ENCODE measurements around the gene CYB561A3. TPM values are rescaled to one million over a fixed set of nuclear protein-coding genes. Genes with fewer than 3 reads are reported as not detected.

Gene CYB561A3
- total and polyA plus RNA-seq, 8 donors = 31.7 to 56.9 (median 37.0) TPM

DNA sequence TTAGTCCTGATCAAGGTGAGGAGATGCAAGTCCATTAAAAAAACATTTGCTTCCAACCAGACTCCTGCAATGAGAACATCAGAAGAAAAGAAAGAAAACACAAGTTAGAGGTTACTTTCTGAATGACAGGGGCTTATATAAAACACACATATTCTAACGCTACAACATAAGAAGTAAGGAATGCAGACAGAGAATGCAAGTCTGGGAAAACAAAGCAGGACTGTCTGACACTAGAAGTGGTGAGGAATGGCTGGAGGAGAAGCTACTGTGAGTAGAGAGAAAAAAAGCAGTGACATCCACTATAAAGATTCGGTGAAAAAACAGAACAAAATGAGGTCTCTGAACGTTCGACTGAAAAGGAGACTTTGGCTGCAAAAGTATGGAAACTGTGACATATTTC is 43.0 kb upstream of the CYB561A3 start:
- TF ChIP-seq, protein P1, sequence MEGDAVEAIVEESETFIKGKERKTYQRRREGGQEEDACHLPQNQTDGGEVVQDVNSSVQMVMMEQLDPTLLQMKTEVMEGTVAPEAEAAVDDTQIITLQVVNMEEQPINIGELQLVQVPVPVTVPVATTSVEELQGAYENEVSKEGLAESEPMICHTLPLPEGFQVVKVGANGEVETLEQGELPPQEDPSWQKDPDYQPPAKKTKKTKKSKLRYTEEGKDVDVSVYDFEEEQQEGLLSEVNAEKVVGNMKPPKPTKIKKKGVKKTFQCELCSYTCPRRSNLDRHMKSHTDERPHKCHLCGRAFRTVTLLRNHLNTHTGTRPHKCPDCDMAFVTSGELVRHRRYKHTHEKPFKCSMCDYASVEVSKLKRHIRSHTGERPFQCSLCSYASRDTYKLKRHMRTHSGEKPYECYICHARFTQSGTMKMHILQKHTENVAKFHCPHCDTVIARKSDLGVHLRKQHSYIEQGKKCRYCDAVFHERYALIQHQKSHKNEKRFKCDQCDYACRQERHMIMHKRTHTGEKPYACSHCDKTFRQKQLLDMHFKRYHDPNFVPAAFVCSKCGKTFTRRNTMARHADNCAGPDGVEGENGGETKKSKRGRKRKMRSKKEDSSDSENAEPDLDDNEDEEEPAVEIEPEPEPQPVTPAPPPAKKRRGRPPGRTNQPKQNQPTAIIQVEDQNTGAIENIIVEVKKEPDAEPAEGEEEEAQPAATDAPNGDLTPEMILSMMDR (IDR thresholded peaks at IDR 0.05) = no peak
- Histone ChIP-seq H3K9me3 (no peaks in the 10 kb centered on the region), H3K4me1 (no peaks in the 10 kb centered on the region), H3K36me3 (peaks cover 4 to 92% of the 10 kb centered on the region in 2 donors), H3K4me3 (no peak overlapping the region), H3K27ac (no peak overlapping the region), H3K27me3 (no peaks in the 10 kb centered on the region)
- ATAC-seq = no peak
- intact Hi-C loops (cut with DNase I) = no loop called here
- no peak for DNase-seq

DNA sequence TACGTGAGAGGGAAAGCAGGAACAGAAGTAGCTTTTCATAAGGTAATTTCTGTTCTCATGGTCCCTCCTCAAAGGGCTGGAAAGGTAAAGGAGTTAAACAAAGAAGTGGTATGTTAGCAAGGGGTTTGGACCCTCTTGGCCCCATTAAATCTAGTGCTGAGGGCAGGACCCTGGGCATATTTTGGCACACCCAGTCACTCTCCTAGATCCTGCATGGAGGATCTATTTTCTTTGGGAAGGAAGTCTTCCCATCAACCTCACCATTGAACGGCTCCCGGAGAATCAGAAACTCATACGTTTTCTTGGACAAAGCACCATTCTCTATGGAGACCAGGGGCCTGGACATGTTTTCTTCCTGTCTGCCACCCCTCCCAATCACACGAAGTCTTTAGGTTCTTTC is 42.4 kb upstream of the CYB561A3 start:
- peaks cover 4 to 88% of the 10 kb centered on the region in 2 donors for H3K36me3 ChIP-seq
- H3K4me3 ChIP-seq = no peak overlapping the region
- H3K27ac ChIP-seq = no peak overlapping the region
- ATAC-seq = no peak
- H3K4me1 ChIP-seq = no peaks in the 10 kb centered on the region
- no peaks in the 10 kb centered on the region for H3K9me3 ChIP-seq
- intact Hi-C loops (cut with DNase I) = no loop called here
- TF ChIP-seq, protein P1 (IDR thresholded peaks at IDR 0.05) = no peak
- DNase-seq = no peak
- H3K27me3 ChIP-seq = no peaks in the 10 kb centered on the region

DNA sequence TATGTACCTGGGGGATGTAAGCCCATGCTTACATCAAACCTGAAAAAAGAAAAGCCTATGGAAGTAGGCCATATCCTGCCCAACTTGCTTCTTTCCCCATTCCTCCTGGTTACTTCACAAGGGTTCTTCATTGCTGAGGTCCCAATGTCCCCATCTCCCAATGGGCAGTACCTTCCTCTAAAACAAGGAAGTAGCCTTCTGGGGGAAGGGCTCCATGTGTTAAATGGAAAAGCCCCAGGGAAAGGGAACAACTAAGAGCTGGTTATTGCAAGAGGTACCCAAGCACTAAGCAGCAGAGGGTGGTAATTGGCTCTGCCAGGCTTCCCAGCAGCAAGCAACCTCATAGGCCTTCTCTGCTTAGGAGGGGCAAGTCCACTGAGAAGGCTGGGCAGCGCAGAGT is 42.0 kb upstream of the CYB561A3 start:
- intact Hi-C loops (cut with DNase I) = no loop called here
- Histone ChIP-seq H3K4me1 (no peaks in the 10 kb centered on the region), H3K27ac (peak overlapping the region in 1 of 2 donors; percentile 4), H3K9me3 (no peaks in the 10 kb centered on the region), H3K27me3 (no peaks in the 10 kb centered on the region), H3K36me3 (peaks cover 3 to 88% of the 10 kb centered on the region in 2 donors), H3K4me3 (no peak overlapping the region)
- ATAC-seq (no peak), DNase-seq (no peak)
- TF ChIP-seq, protein P1 (IDR thresholded peaks at IDR 0.05) = no peak

DNA sequence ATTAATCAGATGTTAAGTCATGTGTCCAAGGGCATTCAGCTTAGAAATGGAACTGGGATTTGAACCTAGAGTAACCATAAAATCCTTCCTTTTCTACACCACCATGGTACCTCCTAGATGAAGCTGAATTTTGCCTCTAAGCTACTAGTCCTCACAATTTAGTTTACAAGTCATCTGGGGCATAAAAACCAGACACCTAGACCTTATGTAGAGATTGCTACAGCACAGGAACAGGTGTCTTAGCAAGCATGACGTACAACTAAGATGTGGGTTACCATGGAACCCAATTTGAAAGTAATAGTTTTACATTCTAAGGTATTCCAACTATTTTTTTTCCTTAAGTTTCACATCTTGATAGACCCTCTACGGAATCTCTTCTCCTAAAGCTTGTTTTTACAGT is 39.9 kb upstream of the CYB561A3 start:
- Histone ChIP-seq H3K27me3 (no peaks in the 10 kb centered on the region), H3K4me3 (no peak overlapping the region), H3K36me3 (peaks cover 0 to 88% of the 10 kb centered on the region in 2 donors), H3K4me1 (no peaks in the 10 kb centered on the region), H3K27ac (no peak overlapping the region), H3K9me3 (no peaks in the 10 kb centered on the region)
- intact Hi-C loops (cut with DNase I) = no loop called here
- no peak for DNase-seq
- TF ChIP-seq, protein P1 (IDR thresholded peaks at IDR 0.05) = no peak
- no peak for ATAC-seq

DNA sequence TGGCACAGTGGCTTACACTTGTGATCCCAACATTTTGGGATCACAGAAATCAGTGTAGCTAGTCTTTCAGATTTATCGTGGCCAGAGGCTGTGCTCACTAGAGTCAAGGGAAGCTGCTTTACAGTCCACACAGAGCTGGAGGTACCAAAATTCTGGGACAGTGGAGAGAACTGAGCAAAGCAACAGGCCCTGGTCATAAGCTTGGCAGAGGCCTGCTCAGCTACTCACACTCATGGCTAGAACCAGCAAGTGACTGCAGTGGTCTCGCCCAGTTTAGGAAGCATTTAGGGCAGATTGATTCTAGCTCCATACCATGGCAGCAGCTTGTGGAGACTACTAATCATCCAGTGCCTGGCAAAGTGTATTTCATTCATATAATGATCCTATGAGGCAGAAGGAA is 39.5 kb upstream of the CYB561A3 start:
- H3K4me1 ChIP-seq = no peaks in the 10 kb centered on the region
- no peaks in the 10 kb centered on the region for H3K27me3 ChIP-seq
- intact Hi-C loops (cut with DNase I) = no loop called here
- no peak overlapping the region for H3K27ac ChIP-seq
- H3K36me3 ChIP-seq = peaks cover 0 to 88% of the 10 kb centered on the region in 2 donors
- no peak overlapping the region for H3K4me3 ChIP-seq
- no peaks in the 10 kb centered on the region for H3K9me3 ChIP-seq
- TF ChIP-seq, protein P1 (IDR thresholded peaks at IDR 0.05) = no peak
- DNase-seq = no peak
- ATAC-seq = no peak

All from left lung (tissue), 10 donors.